NCI-H2171 (cell line): ENCODE results near the gene PERP.
"Not testable (repeated sequence)": the region's sequence is repeated elsewhere in the genome, so short reads cannot be mapped to it uniquely, and the experiment has no call there.

Experiments
- DNase-seq: peaks from one replicate; lab custom pipeline; 2025; lab: John Stamatoyannopoulos, UW

The PERP gene

GRCh38 chr6:138107078-138107751 is at the start of gene PERP:
PERP (minus strand) TSS chr6:138107419; CDS start chr6:138107340, 79 bp downstream.
- peak; percentile 67 for DNase-seq

- DNase-seq = no peak
Measured at GRCh38 chr6:138155443-138155842, 48.2 kb upstream of the PERP start.

GRCh38 chr6:138146544-138146943 is 39.3 kb upstream of the PERP start:
- no peak for DNase-seq

- no peak for DNase-seq
Measured at GRCh38 chr6:138145402-138145801, 38.2 kb upstream of the PERP start.

GRCh38 chr6:138142806-138143205 is 35.6 kb upstream of the PERP start:
- no peak for DNase-seq

- no peak for DNase-seq
Measured at GRCh38 chr6:138129190-138129589, 22.0 kb upstream of the PERP start.

- DNase-seq = no peak
Measured at GRCh38 chr6:138128096-138128495, 20.9 kb upstream of the PERP start.

- no peak for DNase-seq
Measured at GRCh38 chr6:138124096-138124495, 16.9 kb upstream of the PERP start.

GRCh38 chr6:138119976-138120375 is 12.8 kb upstream of the PERP start:
- DNase-seq = no peak

- DNase-seq = not testable (repeated sequence)
Measured at GRCh38 chr6:138119229-138119628, 12.0 kb upstream of the PERP start.

GRCh38 chr6:138117376-138117914 is 10.2 kb upstream of the PERP start:
- no peak for DNase-seq

GRCh38 chr6:138116661-138116999 is 9.4 kb upstream of the PERP start:
- no peak for DNase-seq

- peak; percentile 83 for DNase-seq
Measured at GRCh38 chr6:138115877-138116660, 8.8 kb upstream of the PERP start.

GRCh38 chr6:138115201-138115600 is 8.0 kb upstream of the PERP start:
- peak; percentile 69 for DNase-seq

GRCh38 chr6:138113588-138114210 is 6.5 kb upstream of the PERP start:
- DNase-seq = no peak

GRCh38 chr6:138110229-138110628 is 3.0 kb upstream of the PERP start:
- no peak for DNase-seq

GRCh38 chr6:138109042-138109997 is 2.1 kb upstream of the PERP start:
- DNase-seq = peak; percentile 49

GRCh38 chr6:138107752-138108592 is 753 bp upstream of the PERP start:
- DNase-seq = peak; percentile 57

- DNase-seq = no peak
Measured at GRCh38 chr6:138106665-138107077, 548 bp downstream of the PERP start.

- peak; percentile 21 for DNase-seq
Measured at GRCh38 chr6:138105880-138106664, 1.1 kb downstream of the PERP start.
